Neural progenitor cell (in vitro differentiated cells): ENCODE measurements around the gene THOC3. TPM values are rescaled to one million over a fixed set of nuclear protein-coding genes. Genes with fewer than 3 reads are reported as not detected.
"Not testable (repeated sequence)": the region's sequence is repeated elsewhere in the genome, so short reads cannot be mapped to it uniquely, and the experiment has no call there.

ENCODE experiments used
- DNase-seq: peaks from one replicate; pipeline ENCODE4 v3.0.0-alpha.2; 2016; ENCODE audit warnings: low spot score
- H2AFZ ChIP-seq: fragments of 200-600 bp; sonication (generic); replicated peaks from 2 replicates; pipeline ENCODE4 v1.6.1; 2016; ENCODE audit warnings: antibody characterized with exemption
- H3F3A ChIP-seq: fragments of 200-600 bp; sonication (generic); 2 replicates; pipeline ENCODE4 v1.6.1; 2016; ENCODE audit warnings: antibody characterized with exemption, low read depth
- H3K27ac ChIP-seq: fragments of 200-600 bp; sonication (generic); 2 replicates; pipeline ENCODE4 v1.5.1; 2016; ENCODE audit warnings: mild to moderate bottlenecking
- H3K27me3 ChIP-seq: fragments of 200-600 bp; sonication (generic); 2 replicates; pipeline ENCODE4 v1.6.1; 2016; ENCODE audit warnings: mild to moderate bottlenecking, moderate library complexity
- H3K36me3 ChIP-seq: fragments of 200-600 bp; sonication (generic); 2 replicates; pipeline ENCODE4 v1.5.1; 2016
- H3K4me1 ChIP-seq: fragments of 200-600 bp; sonication (generic); 2 replicates; pipeline ENCODE4 v1.6.1; 2016; ENCODE audit warnings: mixed run types
- H3K4me2 ChIP-seq: fragments of 200-600 bp; sonication (generic); 2 replicates; pipeline ENCODE4 v1.6.1; 2016
- H3K4me3 ChIP-seq: fragments of 200-600 bp; sonication (generic); 2 replicates; pipeline ENCODE4 v1.5.1; 2016
- H3K79me2 ChIP-seq: fragments of 200-600 bp; sonication (generic); 2 replicates; pipeline ENCODE4 v1.6.1; 2016; ENCODE audit warnings: low read depth
- H3K9ac ChIP-seq: fragments of 200-600 bp; sonication (generic); 2 replicates; pipeline ENCODE4 v1.6.1; 2016
- H3K9me3 ChIP-seq: fragments of 200-600 bp; sonication (generic); 2 replicates; pipeline ENCODE4 v1.5.1; 2016; ENCODE audit warnings: low read depth
- H4K20me1 ChIP-seq: fragments of 200-600 bp; sonication (generic); 2 replicates; pipeline ENCODE4 v1.6.1; 2016; ENCODE audit warnings: low read depth
- H3K27ac Mint-ChIP-seq: 3 replicates; pipeline ENCODE4 v1.8.0; 2021; ENCODE audit warnings: mixed read lengths
- H3K27me3 Mint-ChIP-seq: 2 replicates; pipeline ENCODE4 v1.8.0; 2022; ENCODE audit warnings: low read depth, mild to moderate bottlenecking, inconsistent platforms, moderate library complexity, mixed read lengths; ENCODE audit not compliant: insufficient read depth
- H3K36me3 Mint-ChIP-seq: 3 replicates; pipeline ENCODE4 v1.8.0; 2021; ENCODE audit warnings: mixed read lengths
- H3K4me1 Mint-ChIP-seq: 3 replicates; pipeline ENCODE4 v1.8.0; 2021; ENCODE audit warnings: mixed read lengths
- H3K4me3 Mint-ChIP-seq: 3 replicates; pipeline ENCODE4 v1.8.0; 2021; ENCODE audit warnings: mild to moderate bottlenecking, moderate library complexity, mixed read lengths
- H3K9me3 Mint-ChIP-seq: 3 replicates; pipeline ENCODE4 v1.8.0; 2020; ENCODE audit warnings: mixed read lengths
- total RNA-seq: library from RNA; depleted of rRNA; stranded (reverse); fragments of >200 nt; gene quantifications from 2 replicates; pipeline ENCODE4 v1.2.3, GENCODE V29; 2015; ENCODE audit warnings: low replicate concordance
- TF ChIP-seq, protein P1 (sequence below): fragments of 200-600 bp; sonication (generic); IDR thresholded peaks from 2 replicates; pipeline ENCODE4 v1.5.1; 2017; ENCODE audit warnings: antibody characterized with exemption, mild to moderate bottlenecking

The THOC3 gene, protein sequence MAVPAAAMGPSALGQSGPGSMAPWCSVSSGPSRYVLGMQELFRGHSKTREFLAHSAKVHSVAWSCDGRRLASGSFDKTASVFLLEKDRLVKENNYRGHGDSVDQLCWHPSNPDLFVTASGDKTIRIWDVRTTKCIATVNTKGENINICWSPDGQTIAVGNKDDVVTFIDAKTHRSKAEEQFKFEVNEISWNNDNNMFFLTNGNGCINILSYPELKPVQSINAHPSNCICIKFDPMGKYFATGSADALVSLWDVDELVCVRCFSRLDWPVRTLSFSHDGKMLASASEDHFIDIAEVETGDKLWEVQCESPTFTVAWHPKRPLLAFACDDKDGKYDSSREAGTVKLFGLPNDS
- total RNA-seq: 148 and 154 TPM in 2 replicates

DNA sequence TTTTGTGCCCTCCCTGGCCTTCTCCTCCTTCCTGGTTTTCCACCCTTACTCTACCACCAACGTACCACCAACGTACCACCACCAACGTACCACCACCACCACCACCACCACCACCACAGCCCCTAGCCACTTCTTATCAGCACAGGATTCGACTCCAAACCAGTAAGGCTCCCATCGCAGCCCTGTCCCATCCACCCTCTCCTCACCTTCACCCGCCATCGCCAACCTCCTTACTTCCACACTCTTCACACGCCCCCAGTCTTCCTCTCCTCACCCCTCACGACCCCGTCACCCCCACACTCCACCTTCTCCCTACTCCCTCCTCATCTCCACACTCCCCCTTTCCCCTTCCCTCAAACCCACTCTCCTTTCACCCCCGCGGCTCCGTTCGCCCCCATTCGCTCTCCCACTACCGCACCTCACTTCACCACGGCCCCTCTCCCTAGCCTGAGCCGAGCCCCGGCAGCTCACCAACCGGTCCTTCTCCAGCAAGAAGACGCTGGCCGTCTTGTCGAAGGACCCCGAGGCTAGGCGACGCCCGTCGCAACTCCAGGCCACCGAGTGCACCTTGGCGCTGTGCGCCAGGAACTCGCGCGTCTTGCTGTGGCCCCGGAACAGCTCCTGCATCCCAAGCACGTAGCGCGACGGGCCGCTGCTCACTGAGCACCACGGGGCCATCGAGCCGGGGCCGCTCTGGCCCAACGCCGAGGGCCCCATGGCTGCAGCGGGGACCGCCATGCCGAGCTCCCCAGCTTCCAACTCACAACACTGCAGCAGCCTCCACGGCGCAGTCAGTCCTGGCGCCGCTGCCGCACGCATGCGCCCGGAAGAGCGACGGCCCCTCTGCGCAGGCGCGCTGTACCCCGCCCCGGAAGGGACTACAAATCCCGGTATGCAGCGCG lies at the start of gene THOC3:
Gene THOC3 (minus strand): TSS at position 845 of the 902 bp plus-strand sequence. CDS start 107 bp downstream, at position 738.
- TF ChIP-seq, protein P1, sequence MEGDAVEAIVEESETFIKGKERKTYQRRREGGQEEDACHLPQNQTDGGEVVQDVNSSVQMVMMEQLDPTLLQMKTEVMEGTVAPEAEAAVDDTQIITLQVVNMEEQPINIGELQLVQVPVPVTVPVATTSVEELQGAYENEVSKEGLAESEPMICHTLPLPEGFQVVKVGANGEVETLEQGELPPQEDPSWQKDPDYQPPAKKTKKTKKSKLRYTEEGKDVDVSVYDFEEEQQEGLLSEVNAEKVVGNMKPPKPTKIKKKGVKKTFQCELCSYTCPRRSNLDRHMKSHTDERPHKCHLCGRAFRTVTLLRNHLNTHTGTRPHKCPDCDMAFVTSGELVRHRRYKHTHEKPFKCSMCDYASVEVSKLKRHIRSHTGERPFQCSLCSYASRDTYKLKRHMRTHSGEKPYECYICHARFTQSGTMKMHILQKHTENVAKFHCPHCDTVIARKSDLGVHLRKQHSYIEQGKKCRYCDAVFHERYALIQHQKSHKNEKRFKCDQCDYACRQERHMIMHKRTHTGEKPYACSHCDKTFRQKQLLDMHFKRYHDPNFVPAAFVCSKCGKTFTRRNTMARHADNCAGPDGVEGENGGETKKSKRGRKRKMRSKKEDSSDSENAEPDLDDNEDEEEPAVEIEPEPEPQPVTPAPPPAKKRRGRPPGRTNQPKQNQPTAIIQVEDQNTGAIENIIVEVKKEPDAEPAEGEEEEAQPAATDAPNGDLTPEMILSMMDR: peak; percentile 15
- H3K27ac ChIP-seq, H3K9me3 Mint-ChIP-seq, H3K27me3 ChIP-seq, H3K27me3 Mint-ChIP-seq, H4K20me1 ChIP-seq, H3K27ac Mint-ChIP-seq, H3K9me3 ChIP-seq, H3K36me3 ChIP-seq, H3F3A ChIP-seq, H3K4me1 Mint-ChIP-seq, H3K4me1 ChIP-seq, H3K36me3 Mint-ChIP-seq: not testable (repeated sequence)
- Histone ChIP-seq H2AFZ (peak within 1 kb of the TSS; percentile 92), H3K4me2 (peak within 1 kb of the TSS; percentile 61), H3K79me2 (peaks cover 19% of the 10 kb centered on the region), H3K4me3 (peak within 1 kb of the TSS; percentile 69), H3K9ac (peak within 1 kb of the TSS; percentile 82)
- H3K4me3 Mint-ChIP-seq: peak within 1 kb of the TSS; percentile 91
- DNase-seq: peak; percentile 85

DNA sequence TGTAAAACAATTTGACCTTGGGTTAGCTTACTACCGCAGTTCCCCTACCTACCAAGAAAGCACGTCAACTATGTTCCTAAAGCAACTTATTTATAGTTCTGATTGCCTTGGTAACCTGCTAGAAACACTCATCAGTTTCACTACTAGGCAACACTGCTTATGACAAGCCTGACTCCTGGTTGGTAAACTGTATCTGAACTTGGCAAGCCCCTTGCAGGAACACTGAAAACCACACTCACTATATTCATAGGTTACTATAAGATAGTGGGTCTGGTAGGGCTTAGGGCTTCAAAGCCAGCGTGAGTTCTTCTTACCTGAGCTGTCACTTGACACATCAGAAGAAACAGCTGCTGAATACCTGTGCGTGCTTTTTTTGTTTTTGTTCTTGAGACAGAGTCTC lies 49.2 kb upstream of the THOC3 start:
- not testable (repeated sequence) for H3K4me1 Mint-ChIP-seq

DNA sequence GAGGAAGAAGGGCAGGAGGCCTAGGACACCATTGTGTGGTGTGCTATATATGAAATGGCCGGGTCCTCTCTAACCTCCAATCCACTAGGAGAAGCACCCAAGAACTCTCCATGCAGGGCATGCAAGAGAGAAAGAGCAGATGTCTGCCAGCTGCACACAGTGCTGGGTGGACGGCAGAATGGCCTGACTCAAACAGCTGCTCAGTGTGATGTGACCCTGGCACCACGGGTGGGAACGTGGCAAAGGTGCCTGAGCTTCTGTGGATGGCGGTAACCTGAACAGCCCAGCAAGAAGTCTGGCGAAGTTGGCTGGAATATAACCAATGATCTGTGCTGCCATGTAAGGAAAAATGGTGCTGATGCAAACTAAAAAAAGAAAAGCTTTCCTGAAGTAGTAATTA lies 46.2 kb upstream of the THOC3 start:
- not testable (repeated sequence) for H3K4me1 ChIP-seq, H3K4me1 Mint-ChIP-seq, H4K20me1 ChIP-seq, H3K4me3 ChIP-seq, H3K4me3 Mint-ChIP-seq, DNase-seq, H3K27ac Mint-ChIP-seq, H3F3A ChIP-seq, H3K36me3 ChIP-seq, H3K36me3 Mint-ChIP-seq, H3K9me3 Mint-ChIP-seq, H3K9me3 ChIP-seq, H3K27me3 ChIP-seq, H2AFZ ChIP-seq, H3K27me3 Mint-ChIP-seq, H3K9ac ChIP-seq, H3K79me2 ChIP-seq, H3K27ac ChIP-seq, H3K4me2 ChIP-seq

More for the DNA sequence above, 49.2 kb upstream of the THOC3 start:
- not testable (repeated sequence) for H3K27ac Mint-ChIP-seq, H3K27me3 ChIP-seq, H3K4me1 ChIP-seq, H3K9me3 ChIP-seq, H2AFZ ChIP-seq, H3K36me3 ChIP-seq, H3K9ac ChIP-seq, H3K36me3 Mint-ChIP-seq, H3K9me3 Mint-ChIP-seq, H3K4me3 ChIP-seq, H3F3A ChIP-seq, H3K4me3 Mint-ChIP-seq, H3K4me2 ChIP-seq, H3K79me2 ChIP-seq, H3K27me3 Mint-ChIP-seq, H4K20me1 ChIP-seq, H3K27ac ChIP-seq, DNase-seq

DNA sequence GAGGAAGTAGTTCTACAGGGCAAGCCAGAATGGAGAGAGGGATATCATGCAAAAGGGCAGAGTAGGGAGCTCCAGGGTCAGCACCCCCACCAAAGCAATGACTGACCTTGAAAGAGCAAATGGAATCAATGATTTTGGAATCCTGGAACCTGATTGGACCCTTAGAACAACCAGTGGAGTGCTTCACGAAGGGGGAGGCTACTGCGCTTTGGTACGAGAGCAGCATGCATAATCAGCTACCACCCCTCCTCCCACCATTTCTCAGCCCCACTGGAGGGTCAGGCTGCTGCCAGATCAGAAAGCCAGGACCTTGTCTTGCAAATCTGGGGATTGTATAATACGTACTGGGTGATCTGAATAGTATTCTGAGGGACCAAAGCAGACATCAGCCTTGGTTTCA lies 43.0 kb upstream of the THOC3 start:
- not testable (repeated sequence) for H3K36me3 Mint-ChIP-seq, H3K4me1 ChIP-seq, H2AFZ ChIP-seq, H3K4me3 ChIP-seq, H3K4me2 ChIP-seq, H3K27me3 Mint-ChIP-seq, H3K9ac ChIP-seq, H3K27me3 ChIP-seq, H4K20me1 ChIP-seq, H3K4me3 Mint-ChIP-seq, H3F3A ChIP-seq, H3K9me3 ChIP-seq, H3K27ac Mint-ChIP-seq, H3K36me3 ChIP-seq, DNase-seq, H3K27ac ChIP-seq, H3K9me3 Mint-ChIP-seq, H3K79me2 ChIP-seq, H3K4me1 Mint-ChIP-seq

DNA sequence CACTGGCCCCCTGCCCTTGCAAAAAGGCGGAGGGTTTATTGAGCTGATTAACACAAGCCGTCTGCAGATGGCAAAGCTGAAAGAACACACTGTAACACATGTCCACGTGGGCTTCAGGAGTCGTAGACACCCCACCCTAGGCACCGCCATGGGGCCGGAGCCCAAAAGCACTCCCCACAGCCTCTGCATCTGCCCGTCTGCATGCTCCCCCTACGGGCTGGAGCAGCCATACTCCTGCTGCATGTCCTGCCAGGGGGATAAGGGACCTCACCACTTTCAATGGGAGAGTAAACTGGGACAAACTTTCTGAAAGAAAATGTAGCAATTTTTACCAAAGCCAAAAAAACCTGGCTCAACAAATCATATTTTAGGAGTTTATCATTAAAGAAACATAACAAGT lies 42.1 kb upstream of the THOC3 start:
- not testable (repeated sequence) for H3K27ac ChIP-seq, H3K27ac Mint-ChIP-seq, H3K4me1 ChIP-seq, H3K9me3 ChIP-seq, H3K36me3 ChIP-seq, H4K20me1 ChIP-seq, H3K79me2 ChIP-seq, H3K9me3 Mint-ChIP-seq, DNase-seq, H3K4me3 ChIP-seq, H3K4me1 Mint-ChIP-seq, H3K4me3 Mint-ChIP-seq, H3K27me3 ChIP-seq, H3K27me3 Mint-ChIP-seq, H3K9ac ChIP-seq, H3F3A ChIP-seq, H2AFZ ChIP-seq, H3K4me2 ChIP-seq, H3K36me3 Mint-ChIP-seq

DNA sequence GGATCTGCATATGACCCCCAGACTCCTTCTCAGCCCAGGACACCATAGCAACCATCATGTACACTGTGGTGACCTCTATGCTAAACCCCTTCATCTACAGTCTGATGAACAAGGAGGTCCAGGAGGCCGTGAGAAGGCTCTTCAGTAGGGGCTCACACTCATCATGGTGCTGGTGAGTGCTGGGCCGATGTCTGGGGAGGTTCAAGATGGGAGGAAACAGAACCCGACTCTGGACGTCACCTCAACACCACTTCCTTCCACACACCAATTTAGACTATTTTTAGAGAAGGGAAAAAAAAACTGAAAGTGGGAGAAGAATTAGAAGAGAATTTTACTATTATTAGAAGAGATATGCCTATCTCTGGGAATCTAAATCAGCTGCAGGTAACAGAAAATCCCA lies 39.1 kb upstream of the THOC3 start:
- not testable (repeated sequence) for H3K27ac Mint-ChIP-seq, H3K27me3 ChIP-seq, H4K20me1 ChIP-seq, H3K36me3 Mint-ChIP-seq, H3K9me3 ChIP-seq, H3K27ac ChIP-seq, H3K4me2 ChIP-seq, H3F3A ChIP-seq, H3K9ac ChIP-seq, H3K36me3 ChIP-seq, H3K4me1 Mint-ChIP-seq, H3K27me3 Mint-ChIP-seq, DNase-seq, H3K4me3 Mint-ChIP-seq, H3K79me2 ChIP-seq, H3K4me3 ChIP-seq, H3K4me1 ChIP-seq, H2AFZ ChIP-seq, H3K9me3 Mint-ChIP-seq

DNA sequence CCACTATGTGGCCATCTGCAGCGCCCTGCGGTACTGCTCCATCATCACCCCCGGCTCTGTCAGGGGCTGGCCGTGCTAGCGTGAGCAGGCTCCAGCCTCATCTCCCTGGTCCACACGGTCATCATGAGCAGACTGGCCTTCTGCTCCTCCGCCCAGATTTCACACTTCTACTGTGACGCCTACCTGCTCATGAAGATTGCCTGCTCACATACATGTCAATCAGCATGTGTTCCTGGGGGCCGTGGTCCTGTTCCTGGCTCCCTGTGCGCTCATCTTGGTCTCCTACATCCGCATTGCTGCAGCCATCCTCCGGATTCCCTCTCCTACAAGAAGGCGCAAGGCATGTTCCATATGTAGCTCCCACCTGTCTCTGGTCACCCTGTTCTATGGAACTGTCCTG lies 38.7 kb upstream of the THOC3 start:
- H3K36me3 Mint-ChIP-seq, H3K27ac ChIP-seq: not testable (repeated sequence)

More for the DNA sequence above, 38.7 kb upstream of the THOC3 start:
- H3K9me3 ChIP-seq, H3K4me3 ChIP-seq, H3K4me3 Mint-ChIP-seq, H3K36me3 ChIP-seq, H3K27me3 ChIP-seq, H3K79me2 ChIP-seq, H3K4me1 Mint-ChIP-seq, H4K20me1 ChIP-seq, H3K27me3 Mint-ChIP-seq, H3K9me3 Mint-ChIP-seq, H3K9ac ChIP-seq, H3F3A ChIP-seq, H3K4me2 ChIP-seq, DNase-seq, H3K27ac Mint-ChIP-seq, H2AFZ ChIP-seq, H3K4me1 ChIP-seq: not testable (repeated sequence)
